BE2C (cell line): Measurements from ENCODE around the gene GNAS-AS1.
A peak's percentile ranks its signal among the peaks of the same experiment; 100 is the strongest.

ENCODE experiments used
- DNase-seq: peaks from one replicate; pipeline ENCODE4 v3.0.0-alpha.2; 2020
- H3K27me3 ChIP-seq: fragments of 250-450 bp; sonication (Bioruptor Pico); 2 replicates; pipeline ENCODE4 v1.5.1; 2020; ENCODE audit warnings: mild to moderate bottlenecking
- H3K36me3 ChIP-seq: fragments of 250-450 bp; sonication (Bioruptor Pico); 2 replicates; pipeline ENCODE4 v1.5.1; 2020; ENCODE audit warnings: mild to moderate bottlenecking
- H3K4me1 ChIP-seq: fragments of 250-450 bp; sonication (Bioruptor Pico); 2 replicates; pipeline ENCODE4 v1.5.1; 2020
- H3K4me3 ChIP-seq: 2 replicates; pipeline ENCODE4 v1.5.1; 2011; ENCODE audit warnings: low read depth, low read length
- H3K9me3 ChIP-seq: fragments of 250-450 bp; sonication (Bioruptor Pico); 2 replicates; pipeline ENCODE4 v1.5.1; 2020
- CTCF ChIP-seq: IDR thresholded peaks from 2 replicates; pipeline ENCODE4 v1.5.1; 2012; ENCODE audit warnings: mild to moderate bottlenecking, low read depth, low read length

Gene GNAS-AS1

GRCh38 chr20:58896820-58897219, 46.1 kb upstream of the GNAS-AS1 start:
- H3K4me1 ChIP-seq: peaks cover 27% of the 10 kb centered on the region
- H3K9me3 ChIP-seq: no peaks in the 10 kb centered on the region
- H3K36me3 ChIP-seq: peaks cover 59% of the 10 kb centered on the region
- no peaks in the 10 kb centered on the region for H3K27me3 ChIP-seq
- no peak overlapping the region for H3K4me3 ChIP-seq
- DNase-seq: no peak
- TF ChIP-seq CTCF: no peak

GRCh38 chr20:58895448-58896180, 44.9 kb upstream of the GNAS-AS1 start:
- DNase-seq: peak; percentile 42
- no peaks in the 10 kb centered on the region for H3K27me3 ChIP-seq
- H3K4me3 ChIP-seq: peak overlapping the region; percentile 74
- no peaks in the 10 kb centered on the region for H3K9me3 ChIP-seq
- peaks cover 53% of the 10 kb centered on the region for H3K36me3 ChIP-seq
- TF ChIP-seq CTCF: no peak
- peaks cover 27% of the 10 kb centered on the region for H3K4me1 ChIP-seq

GRCh38 chr20:58894652-58895447, 44.1 kb upstream of the GNAS-AS1 start:
- peaks cover 27% of the 10 kb centered on the region for H3K4me1 ChIP-seq
- no peaks in the 10 kb centered on the region for H3K9me3 ChIP-seq
- H3K36me3 ChIP-seq: peaks cover 46% of the 10 kb centered on the region
- TF ChIP-seq CTCF: no peak
- no peaks in the 10 kb centered on the region for H3K27me3 ChIP-seq
- peak overlapping the region; percentile 74 for H3K4me3 ChIP-seq
- no peak for DNase-seq

- H3K4me1 ChIP-seq: peaks cover 27% of the 10 kb centered on the region
- DNase-seq: no peak
Measured at GRCh38 chr20:58893355-58894120, 42.8 kb upstream of the GNAS-AS1 start.

GRCh38 chr20:58892932-58893224, 42.2 kb upstream of the GNAS-AS1 start:
- Histone ChIP-seq H3K36me3 (peaks cover 29% of the 10 kb centered on the region), H3K9me3 (no peaks in the 10 kb centered on the region), H3K4me1 (peaks cover 26% of the 10 kb centered on the region), H3K4me3 (peak overlapping the region; percentile 74), H3K27me3 (no peaks in the 10 kb centered on the region)
- no peak for DNase-seq
- no peak for TF ChIP-seq CTCF

More at GRCh38 chr20:58893355-58894120, 42.8 kb upstream of the GNAS-AS1 start:
- TF ChIP-seq CTCF: no peak
- Histone ChIP-seq H3K4me3 (peak overlapping the region; percentile 74), H3K27me3 (no peaks in the 10 kb centered on the region), H3K9me3 (no peaks in the 10 kb centered on the region), H3K36me3 (peaks cover 34% of the 10 kb centered on the region)
